COR-L47 (cell line): Measurements from ENCODE around the gene CLN3.
"Not testable (repeated sequence)": the region's sequence is repeated elsewhere in the genome, so short reads cannot be mapped to it uniquely, and the experiment has no call there.

Experiments used
- DNase-seq: peaks from one replicate; lab custom pipeline; 2025; lab: John Stamatoyannopoulos, UW

CLN3 gene

DNA sequence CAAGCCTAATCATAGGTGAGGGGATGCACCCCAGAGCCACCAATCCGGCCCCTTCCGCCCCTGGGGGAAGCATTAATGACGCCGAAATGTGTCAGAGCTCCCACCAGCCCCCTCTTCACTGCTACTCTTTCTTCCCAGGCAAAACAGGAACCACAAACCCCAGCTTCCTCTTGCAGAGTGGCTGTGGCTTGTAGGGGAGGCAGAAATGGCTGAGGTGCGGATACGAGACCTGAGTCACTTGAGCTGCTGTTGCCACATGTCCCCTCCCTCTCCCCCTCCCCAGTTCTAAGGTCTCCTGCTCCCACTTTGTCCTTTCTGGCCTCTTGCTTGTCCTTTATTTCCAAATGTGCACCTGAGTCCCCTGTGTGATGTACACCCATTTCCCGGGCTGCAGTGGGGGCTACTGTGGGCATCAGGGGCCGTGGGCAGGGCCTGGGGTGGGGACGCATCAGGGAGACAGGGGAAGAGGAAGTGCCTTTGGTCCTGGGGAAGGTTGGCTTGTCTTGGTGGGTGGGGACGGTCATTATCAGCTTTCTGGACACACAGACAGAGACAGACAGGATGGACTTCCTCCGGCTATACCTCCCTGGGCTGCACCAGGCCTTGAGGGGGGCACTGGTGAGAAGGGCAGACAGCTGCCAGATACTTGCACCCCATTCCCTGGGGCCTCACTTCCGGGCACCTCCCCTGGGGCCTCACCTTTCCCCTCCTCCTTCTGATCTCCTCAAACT lies 2.4 kb upstream of the CLN3 start, which contains the start of gene APOBR:
Gene APOBR (plus strand): TSS at position 523 of the 731 bp plus-strand sequence. CDS start 39 bp downstream, at position 562.
- DNase-seq, result no peak

DNA sequence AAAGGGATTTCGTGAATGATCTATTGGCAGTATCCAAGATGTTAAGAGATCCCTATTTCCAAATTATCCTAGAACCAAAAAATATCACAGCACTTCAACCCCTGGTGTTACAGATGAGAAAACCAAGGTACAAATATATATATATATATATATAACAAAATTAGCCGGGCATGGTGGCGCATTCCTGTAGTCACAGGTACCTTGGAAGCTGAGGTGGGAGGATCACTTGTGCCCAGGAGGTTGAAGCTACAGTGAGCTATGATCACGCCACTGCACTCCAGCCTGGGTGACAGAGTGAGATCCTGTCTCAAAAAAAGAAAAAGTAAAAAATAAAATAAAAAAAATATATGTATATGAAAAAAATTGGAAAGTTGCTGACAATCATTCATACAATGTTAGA lies 637 bp upstream of the CLN3 start:
- no peak for DNase-seq

DNA sequence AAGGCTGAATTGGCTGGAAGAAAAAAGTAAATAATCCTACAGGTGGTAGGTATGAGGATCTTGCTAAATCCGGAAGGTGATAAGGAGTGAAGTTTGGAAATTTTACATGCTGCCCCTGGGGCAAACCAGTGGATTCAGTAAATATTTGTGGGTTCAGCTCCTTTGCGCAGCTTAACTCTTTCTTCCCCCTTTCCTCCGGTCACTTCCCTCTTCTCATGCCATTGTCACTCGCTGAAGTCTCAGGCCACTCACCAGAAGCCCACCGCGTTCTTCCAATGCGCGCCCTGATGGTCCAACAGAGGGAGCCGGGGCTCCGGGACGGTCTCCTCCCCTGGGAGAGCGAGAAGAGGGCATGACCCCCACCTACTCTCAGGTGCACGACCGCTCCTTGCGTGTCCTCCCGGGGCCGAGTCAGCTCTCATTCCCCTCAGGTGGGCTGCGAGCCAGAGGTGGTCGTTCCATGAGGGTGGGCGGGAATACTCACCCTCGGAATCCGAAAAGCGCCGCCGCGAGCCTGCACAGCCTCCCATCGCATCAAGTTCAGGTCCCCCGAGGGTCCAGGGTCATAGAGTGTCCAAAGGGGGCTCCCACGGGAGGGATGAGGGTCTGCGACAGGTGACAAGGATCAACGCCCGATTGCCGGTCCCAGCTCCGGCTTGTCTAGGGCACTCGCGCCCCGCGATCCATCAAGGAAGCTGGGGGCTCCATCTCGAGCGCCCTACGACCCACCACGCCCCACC lies 474 bp downstream of the CLN3 start:
- no peak for DNase-seq

DNA sequence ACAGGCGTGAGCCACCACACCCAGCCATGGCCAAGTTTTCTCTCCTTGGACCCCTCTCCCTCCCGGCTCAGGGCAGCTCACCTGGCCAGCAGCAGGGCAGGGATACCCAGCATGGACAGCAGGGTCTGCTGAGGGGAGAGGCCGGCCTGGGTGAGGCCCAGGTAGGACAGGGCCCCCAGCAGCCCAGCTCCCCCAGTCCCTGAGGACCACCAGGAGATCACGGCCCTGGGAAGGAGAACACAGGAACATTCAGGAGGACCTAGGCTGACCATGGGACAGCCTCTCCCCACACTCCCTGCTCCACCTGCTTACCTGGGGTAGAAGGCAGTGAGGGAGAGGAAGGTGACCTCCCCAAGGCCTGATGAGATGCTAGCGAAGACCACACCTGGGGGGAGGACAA lies 5.6 kb downstream of the CLN3 start:
- DNase-seq, result no peak

DNA sequence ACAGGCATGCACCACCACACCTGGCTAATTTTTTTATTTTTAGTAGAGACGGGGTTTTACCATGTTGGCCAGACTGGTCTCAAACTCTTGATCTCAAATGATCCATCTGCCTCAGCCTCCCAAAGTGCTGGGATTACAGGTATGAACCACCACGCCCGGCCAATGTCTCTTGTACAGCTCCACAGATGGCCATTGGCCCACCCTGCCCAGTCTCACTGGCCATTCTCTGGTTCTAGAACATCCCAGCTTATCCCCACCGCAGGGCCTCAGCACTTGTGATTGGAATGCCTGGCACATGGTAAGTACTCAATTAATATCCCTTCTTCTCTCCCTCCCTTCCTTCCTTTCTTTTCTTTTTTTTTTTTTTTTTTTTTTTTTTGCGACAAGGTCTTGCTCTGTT lies 8.5 kb downstream of the CLN3 start:
- DNase-seq, result not testable (repeated sequence)

DNA sequence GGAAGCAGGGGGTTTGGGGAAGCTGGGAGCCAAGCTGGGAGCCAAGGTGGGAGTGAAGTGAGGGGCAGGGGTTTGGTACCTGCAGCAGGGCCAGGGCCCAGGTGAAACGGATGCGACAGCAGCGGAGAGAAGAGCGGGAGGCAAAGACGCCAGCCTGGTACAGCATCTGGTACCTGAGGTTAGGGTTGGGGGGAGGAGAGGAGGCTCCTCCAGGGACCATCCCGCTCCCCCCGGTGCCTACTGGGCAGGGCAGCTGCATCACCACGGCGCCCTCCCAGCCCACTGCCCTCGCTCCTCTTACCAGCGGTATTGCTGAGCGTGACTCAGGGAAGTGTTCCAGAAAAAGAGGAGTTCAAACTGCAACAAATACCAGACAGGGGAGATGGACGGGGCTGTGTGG lies 9.8 kb downstream of the CLN3 start:
- no peak for DNase-seq

DNA sequence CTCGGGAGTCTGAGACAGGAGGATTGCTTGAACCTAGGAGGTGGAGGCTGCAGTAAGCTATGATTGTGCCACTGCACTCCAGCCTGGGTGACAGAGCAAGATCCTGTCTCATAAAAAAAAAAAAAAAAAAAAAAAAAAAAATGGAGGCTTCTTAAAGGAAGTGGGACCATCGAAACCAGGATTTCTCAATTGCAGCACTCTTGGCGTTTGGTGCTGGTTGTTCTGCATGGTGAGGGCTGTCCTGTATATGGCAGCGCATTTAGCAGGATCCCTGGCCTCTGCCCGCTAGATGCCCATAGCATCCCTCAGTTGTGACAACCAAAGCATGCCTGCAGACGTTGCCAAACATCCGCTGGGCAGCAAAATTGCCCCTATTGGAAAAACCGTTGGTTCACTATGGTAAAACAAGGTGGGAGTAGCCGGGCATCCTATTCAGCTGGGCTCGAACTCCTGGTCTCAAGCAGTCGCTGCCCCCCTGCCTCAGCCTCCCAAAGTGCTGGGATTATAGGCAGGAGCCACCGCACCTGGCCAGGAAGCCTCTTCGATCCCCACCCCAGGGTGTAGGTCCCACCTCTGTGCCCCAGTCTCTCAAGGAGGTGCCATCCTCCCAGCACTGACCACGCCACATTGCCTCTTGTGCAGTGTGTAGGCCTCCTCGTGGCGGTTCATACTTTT lies 13.2 kb downstream of the CLN3 start:
- DNase-seq, result no peak

DNA sequence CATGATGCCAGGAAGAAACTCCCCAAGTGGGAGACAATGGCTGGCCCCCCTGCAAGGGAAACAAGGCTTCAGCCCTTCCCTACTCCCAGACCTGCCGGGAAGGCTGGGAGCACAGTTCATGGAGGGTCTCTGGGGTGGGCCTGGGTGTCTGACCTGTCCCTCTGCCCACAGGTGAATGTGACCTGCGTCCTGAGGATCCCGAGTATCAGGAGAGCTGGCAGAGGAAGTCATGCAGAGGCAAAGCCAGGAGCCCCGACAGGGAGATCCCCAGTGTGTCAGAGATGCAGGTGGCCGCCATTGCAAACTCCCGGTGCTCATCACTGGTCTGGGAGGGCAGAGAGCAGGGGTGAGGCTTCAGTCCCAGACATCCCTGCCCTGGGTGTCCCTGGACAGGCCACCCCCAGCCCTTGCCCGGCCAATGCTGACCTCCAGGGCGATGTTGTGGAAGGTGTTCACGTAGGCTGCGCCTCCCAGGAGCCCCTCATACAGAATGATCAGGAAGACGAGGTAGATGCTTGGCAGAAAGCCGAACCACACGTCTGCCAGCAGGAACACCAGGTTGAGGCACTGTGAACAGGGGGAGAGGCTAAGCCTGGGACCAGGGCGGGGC lies 14.5 kb downstream of the CLN3 start:
- DNase-seq, result no peak

DNA sequence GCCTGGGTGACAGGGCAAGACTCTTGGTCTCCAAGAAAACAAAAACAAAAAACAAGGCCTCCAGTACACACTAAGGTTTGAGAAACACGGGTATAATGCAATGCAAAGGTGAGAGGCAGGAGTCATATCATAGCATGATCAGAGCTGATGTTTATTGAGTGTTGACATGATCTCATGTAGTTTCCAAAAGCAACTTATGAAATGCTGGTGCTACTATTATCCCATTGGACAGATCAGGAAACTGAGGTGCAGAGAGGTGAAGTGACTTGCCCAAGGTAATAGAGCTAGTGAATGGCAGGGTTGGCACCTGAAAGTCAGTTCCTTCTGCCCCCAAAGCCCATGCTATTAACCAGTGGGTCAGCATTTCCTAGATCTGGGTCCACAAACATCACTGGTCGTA lies 16.7 kb downstream of the CLN3 start:
- DNase-seq, result no peak

DNA sequence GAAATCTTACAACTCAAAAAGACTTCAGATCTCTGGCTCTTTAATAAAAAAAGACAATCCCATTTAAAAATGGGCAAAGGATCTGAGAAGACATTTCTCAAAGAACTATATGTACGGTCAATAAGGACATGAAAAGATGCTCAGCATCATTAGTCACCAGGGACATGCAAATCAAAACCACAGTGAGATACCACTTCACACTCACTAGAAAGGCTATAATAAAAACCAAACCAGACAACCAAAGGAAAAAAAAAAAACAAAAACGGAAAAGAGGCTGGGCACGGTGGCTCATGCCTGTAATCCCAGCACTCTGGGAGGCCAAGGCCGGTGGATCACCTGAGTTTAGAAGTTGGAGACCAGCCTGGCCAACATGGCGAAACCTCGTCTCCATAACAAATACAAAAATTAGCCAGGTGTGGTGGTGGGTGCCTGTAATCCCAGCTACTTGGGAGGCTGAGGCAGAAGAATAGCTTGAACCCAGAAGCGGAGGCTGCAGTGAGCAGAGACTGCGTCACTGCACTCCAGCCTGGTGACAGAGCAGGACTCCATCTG lies 18.1 kb downstream of the CLN3 start:
- no peak for DNase-seq

DNA sequence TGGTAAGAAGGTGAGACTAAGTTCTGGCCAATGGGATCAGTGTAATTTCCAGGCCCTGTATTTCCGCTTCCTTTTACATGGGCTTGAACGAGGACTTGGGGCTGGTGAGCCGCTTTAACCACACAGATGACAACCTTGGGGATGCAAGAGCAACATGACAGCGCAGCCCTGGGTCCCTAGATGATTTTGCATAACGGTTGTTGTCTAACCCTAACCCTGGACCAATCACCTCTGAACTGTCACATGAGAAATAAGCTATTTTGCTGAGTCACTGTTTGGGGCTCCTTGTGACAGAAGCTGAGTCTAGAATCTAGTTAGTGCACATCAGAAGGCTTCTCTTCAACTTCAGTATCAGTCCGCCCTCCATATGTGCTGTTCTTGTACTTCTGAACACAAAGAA lies 44.8 kb downstream of the CLN3 start:
- not testable (repeated sequence) for DNase-seq

DNA sequence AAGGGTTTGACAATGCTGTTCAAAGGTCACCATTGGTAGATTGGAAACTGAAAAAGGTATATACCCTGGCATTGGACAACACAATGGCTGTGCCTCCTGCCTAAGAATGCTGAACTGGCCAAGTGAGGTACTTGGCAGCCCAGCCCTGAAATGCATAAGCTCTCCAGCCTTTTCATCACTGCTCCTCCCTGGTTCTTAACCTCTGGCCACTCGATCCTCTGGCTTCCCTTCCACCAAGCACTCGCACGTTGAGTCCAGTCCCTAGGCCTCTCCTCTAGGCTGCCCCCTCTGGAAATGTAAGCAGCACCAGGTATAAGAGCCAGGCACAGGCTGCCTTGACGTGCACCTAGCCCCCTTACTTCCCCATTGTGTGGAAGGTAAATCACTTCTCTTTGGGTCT lies 45.5 kb downstream of the CLN3 start:
- not testable (repeated sequence) for DNase-seq

DNA sequence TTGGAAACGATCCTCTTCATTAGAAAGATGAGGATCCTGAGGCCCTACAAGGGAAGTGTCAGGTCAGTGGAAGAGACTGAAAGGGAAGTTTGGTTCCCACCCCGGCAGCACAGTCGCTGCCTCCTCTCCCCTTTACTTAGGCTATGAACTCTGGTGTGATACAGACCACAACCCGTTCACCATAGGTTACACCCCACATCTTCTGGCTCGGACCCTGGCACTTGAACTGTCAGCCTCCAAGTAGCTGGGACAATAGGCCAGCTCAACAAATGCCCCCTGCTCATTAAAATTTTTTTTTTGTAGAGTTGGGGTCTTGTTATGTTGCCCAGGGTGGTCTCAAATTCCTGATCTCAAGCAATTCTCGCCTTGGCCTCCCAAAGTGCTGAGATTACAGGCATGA lies 47.9 kb downstream of the CLN3 start:
- not testable (repeated sequence) for DNase-seq

DNA sequence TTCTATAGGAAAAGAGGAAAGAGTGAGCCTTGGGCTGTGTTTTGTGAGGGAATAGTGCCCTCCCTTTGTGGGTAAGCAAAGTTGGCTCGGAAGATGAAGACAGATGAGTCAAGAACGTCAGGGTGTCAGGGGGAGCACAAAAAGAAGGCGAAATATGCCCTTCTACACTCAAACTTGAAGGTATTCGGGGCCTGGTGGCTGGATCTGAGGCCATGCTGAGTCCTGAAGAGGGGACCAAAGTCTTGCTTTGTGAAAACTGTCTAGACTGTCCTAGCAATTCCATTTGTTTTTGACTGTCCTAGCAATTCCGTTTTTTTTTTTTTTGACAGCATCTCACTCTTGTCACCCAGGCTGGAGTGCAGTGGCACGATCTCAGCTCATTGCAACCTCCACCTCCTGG lies 53.0 kb downstream of the CLN3 start:
- DNase-seq, result not testable (repeated sequence)

DNA sequence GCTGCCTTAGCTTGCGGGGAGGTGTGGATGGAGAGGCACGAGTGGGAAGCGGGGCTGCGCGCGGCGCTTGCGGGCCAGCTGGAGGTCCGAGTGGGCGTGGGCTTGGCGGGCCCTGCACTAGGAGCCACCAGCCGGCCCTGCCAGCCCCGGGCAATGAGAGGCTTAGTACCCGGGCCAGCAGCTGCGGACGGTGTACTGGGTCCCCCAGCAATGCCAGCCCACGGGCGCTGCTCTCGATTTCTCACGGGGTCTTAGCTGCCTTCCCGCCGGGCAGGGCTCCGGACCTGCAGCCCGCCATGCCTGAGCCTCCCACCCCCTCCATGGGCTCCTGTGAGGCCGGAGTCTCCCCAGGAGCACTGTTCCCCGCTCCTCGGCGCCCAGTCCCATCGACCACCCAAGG lies 56.5 kb downstream of the CLN3 start:
- not testable (repeated sequence) for DNase-seq
